Subcutaneous abdominal adipose tissue (tissue), 5 donors: ENCODE results near the gene SPRTN.

Experiments used
- H3K27ac ChIP-seq: one replicate; pipeline ENCODE4 v1.7.0; 2013; ENCODE audit warnings: low read depth, mild to moderate bottlenecking, inconsistent platforms, low read length, moderate library complexity
- H3K27me3 ChIP-seq, 5 donors: one replicate each; pipeline ENCODE4 v1.7.0; 2013; ENCODE audit warnings: low read length in 5 of 5, inconsistent platforms in 1 of 5; ENCODE audit not compliant: control insufficient read depth in 5 of 5, insufficient read depth in 4 of 5
- H3K36me3 ChIP-seq, 5 donors: one replicate each; pipeline ENCODE4 v1.7.0; 2013; ENCODE audit warnings: low read length in 5 of 5; ENCODE audit not compliant: control insufficient read depth in 5 of 5, insufficient read depth in 5 of 5
- H3K4me1 ChIP-seq, 5 donors: one replicate each; pipeline ENCODE4 v1.7.0; 2013; ENCODE audit warnings: low read length in 5 of 5, mild to moderate bottlenecking in 3 of 5, moderate library complexity in 1 of 5; ENCODE audit not compliant: control insufficient read depth in 5 of 5, insufficient read depth in 5 of 5
- H3K4me3 ChIP-seq, 5 donors: one replicate each; pipeline ENCODE4 v1.7.0; 2013; ENCODE audit warnings: low read length in 5 of 5, low read depth in 1 of 5
- H3K9ac ChIP-seq, 5 donors: one replicate each; pipeline ENCODE4 v1.7.0; 2013; ENCODE audit warnings: low read length in 5 of 5, mild to moderate bottlenecking in 4 of 5, moderate library complexity in 3 of 5
- H3K9me3 ChIP-seq, 5 donors: one replicate each; pipeline ENCODE4 v1.7.0; 2013; ENCODE audit warnings: low read length in 5 of 5; ENCODE audit not compliant: control insufficient read depth in 5 of 5
- donor health status: healthy.
- donor health status: healthy.
- donor health status: healthy.
- donor health status: healthy.
- donor health status: healthy.

SPRTN gene

DNA sequence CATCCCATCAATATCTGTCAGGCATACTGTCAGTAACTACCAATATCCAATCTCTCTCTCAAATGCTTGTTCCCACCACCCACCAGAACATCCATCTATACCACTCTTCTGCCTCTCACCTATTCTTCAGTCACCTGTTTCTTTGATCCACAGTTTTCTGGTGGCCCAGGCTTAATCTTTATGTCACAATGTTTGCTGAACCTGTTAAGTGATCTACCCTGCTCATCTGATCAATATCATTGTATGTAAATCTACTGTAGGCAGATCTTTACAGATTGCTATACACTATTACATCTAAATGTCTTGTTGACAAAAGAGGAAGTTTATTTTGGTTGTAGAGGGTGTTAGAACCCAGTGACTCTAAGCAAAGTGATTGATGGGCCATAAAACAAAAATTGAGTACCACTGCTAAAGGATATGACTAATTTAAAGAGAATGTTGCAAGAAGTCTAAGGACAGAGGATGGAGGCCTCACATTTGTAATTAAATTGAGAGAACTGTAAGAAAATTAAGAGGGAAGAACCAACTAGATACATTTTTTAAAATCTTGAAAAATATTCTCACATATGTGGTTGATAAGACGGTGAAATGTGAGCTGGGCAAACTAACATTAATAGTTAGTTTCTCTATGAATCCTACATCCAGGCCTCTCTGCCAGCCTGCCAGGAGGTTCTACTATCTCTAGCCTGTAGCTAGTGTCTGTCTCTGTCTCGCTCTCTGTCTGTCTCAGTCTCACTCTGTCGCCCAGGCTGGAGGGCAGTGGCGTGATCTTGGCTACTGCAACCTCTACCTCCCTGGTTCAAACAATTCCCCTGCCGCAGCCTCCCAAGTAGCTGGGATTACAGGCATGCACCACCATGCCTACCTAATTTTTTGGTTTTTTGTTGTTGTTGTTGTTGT lies 49.9 kb downstream of the SPRTN start:
- Histone ChIP-seq H3K4me1 (peaks cover 0 to 6% (median 1%) of the 10 kb centered on the region in 5 donors), H3K9ac (no peak overlapping the region), H3K9me3 (no peaks in the 10 kb centered on the region), H3K36me3 (no peaks in the 10 kb centered on the region), H3K27ac (no peak overlapping the region), H3K27me3 (no peaks in the 10 kb centered on the region), H3K4me3 (no peak overlapping the region)

DNA sequence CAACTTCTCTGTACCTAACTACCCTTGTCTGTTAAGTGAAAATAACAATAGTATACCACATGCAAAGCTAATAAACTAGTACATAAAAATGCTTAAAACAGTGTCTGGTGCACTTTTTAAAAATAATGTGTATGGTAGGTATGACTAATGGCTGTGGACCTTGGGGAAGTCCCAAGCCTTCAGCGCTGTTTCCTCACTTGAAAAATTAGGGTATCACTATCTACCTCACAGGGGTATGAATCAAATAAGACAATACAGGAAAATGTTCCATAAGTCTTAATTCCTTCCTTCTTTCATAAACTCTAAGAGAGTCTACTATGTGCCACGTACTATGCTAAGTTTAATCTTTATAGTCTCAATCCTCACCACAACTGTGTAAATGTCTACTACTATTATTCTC lies 52.0 kb downstream of the SPRTN start:
- Histone ChIP-seq H3K27me3 (no peaks in the 10 kb centered on the region), H3K9ac (no peak overlapping the region)

DNA sequence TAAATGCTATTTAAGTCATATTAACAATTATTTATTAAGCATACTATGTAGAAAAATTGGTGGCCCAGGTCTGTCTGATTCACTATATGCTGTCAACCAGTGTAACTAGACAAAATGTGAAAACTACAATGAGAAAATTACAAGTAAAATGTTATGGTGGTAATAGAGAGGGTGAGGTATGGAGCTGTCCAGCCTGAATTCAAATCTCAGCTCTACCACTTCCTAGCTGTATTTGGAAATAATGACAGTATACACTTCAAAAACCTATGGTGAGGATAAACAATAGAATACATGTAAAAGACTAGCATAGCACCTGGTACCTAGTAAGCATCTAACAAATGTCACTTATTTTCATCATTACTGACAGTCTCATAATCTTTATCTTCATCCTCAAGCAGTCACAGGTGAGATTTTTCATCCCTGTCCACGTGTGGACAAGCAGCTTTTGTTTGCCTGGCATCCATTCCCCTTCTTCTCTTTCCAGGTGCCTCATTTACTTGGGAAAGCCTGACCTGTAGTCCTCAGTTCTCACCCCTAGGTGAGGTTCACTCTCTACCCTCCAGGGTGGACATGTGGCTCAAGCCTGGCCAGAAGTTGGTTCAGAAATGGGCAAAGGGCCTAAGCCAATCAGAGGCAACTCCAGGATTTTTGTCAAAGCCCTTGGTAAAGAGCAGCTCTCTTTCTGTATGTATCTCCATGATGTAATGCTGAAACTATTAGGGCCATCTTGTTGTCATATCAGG lies 54.5 kb downstream of the SPRTN start:
- no peak overlapping the region for H3K9ac ChIP-seq
- H3K4me3 ChIP-seq, result no peak overlapping the region
- no peaks in the 10 kb centered on the region for H3K9me3 ChIP-seq
- H3K27ac ChIP-seq, result no peak overlapping the region
- peaks cover 0 to 22% (median 16%) of the 10 kb centered on the region in 5 donors for H3K4me1 ChIP-seq
- no peaks in the 10 kb centered on the region for H3K36me3 ChIP-seq
- no peaks in the 10 kb centered on the region for H3K27me3 ChIP-seq

More for the DNA sequence above, 52.0 kb downstream of the SPRTN start:
- Histone ChIP-seq H3K27ac (no peak overlapping the region), H3K4me3 (no peak overlapping the region), H3K9me3 (no peaks in the 10 kb centered on the region), H3K4me1 (peaks cover 0 to 6% (median 4%) of the 10 kb centered on the region in 5 donors), H3K36me3 (no peaks in the 10 kb centered on the region)

DNA sequence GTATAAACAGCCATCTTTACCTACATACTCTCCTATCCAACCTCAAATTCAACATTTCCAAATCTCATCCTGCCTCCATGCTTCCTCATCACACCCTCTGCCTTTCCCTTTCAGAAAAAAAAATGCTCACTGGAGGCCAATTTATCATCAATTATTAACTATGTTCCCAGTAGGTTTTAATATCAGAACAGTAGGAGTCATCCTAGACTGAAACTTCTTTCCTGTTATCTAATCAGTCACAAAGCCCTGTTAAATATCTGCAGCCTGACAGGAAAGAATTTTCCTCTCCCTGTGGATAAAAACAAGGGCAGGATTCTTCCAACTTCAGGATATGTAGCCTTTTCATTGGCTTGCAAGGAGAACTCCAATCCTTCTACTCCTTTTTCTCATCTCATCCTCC lies 55.6 kb downstream of the SPRTN start:
- Histone ChIP-seq H3K9ac (no peak overlapping the region), H3K4me3 (no peak overlapping the region), H3K36me3 (no peaks in the 10 kb centered on the region), H3K9me3 (no peaks in the 10 kb centered on the region), H3K4me1 (peaks cover 0 to 28% (median 23%) of the 10 kb centered on the region in 5 donors), H3K27me3 (no peaks in the 10 kb centered on the region), H3K27ac (no peak overlapping the region)

DNA sequence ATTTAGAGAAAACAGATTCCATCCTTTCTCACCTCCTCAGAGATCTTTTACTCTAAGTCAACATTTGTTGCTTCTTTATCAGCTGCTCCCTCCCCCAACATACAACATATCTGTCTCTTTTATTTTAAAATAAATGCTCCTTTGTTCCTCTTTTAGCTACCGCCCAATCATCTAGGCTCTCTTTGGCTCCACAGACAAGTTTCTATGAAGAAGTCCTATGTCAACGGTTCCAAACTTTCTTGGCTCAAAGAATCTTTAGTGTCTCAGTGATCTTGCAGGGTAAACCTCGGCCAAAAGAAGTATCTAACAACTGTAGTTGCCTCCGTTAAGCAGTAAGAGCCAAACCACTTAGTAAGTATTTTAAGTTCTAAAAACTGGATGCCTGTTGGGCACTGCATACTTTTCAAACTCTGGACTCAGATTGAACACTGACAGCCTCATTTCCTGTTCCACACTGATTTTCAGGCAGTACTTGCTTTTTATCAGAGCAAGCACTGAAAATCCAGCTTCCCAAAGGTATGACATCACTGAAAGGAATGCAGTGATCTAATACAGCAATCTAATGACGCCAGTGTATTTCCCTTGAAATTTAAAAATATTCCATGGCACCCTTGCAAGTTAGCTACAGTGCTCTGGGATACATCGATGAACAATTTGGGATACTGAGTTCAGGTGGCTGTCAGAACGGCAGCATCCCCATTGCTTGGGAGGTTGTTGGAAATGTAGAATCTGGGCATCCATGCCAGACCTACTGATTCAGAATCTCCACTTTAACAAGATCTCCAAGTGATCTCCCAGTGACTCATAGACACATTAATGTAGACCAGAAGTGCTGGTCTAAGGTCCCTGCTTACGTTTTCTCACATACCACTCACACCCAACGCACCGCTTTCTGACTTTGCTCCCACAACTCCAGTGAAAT lies 57.2 kb downstream of the SPRTN start:
- no peaks in the 10 kb centered on the region for H3K27me3 ChIP-seq
- H3K9me3 ChIP-seq, result no peaks in the 10 kb centered on the region
- H3K4me3 ChIP-seq, result peak overlapping the region in 2 of 5 donors; percentile 12 to 38
- H3K4me1 ChIP-seq, result peaks cover 0 to 28% (median 23%) of the 10 kb centered on the region in 5 donors
- no peaks in the 10 kb centered on the region for H3K36me3 ChIP-seq
- peak overlapping the region in 3 of 5 donors; percentile 19 to 39 (median 36) for H3K9ac ChIP-seq
- H3K27ac ChIP-seq, result peak overlapping the region; percentile 73

DNA sequence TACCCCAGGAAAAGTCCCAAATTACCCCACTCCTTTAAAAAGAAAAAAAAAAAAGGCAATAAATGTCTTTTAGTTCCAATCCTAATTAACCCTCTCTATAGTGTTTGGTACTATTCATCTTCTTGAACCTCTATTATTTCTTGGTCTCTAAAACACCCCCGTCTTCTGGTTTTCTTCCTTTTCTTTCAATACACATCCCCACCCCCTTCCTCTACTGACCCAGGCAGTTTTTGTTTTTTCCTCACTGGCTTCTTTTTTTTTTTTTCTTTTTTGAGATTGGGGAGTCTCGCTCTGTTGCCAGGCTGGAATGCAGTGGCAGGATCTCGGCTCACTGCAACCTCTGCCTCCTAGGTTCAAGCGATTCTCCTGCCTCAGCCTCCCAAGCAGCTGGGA lies 57.9 kb downstream of the SPRTN start:
- Histone ChIP-seq H3K27ac (peak overlapping the region; percentile 73), H3K27me3 (no peaks in the 10 kb centered on the region), H3K4me1 (peaks cover 0 to 28% (median 23%) of the 10 kb centered on the region in 5 donors), H3K9ac (no peak overlapping the region), H3K36me3 (no peaks in the 10 kb centered on the region), H3K9me3 (no peaks in the 10 kb centered on the region), H3K4me3 (no peak overlapping the region)

DNA sequence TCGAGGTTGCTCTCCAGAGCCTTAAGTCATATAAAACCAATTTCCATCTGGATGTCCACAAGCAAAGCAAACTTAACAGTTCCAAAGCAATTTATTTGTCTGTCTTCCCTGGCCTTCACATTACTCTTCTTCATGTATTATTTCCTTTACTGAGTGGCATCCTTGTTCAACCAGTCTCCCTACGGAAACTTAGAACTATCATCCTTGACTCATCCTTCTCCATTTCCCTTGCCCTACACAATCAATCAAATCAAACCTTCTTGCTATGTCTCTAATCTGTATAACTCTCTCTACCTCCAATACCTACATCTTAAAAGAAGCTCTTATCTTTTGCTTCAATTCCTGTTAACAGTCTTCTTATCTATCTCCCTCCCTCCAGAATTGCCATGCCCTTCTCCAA lies 58.5 kb downstream of the SPRTN start:
- Histone ChIP-seq H3K4me1 (peaks cover 0 to 28% (median 23%) of the 10 kb centered on the region in 5 donors), H3K4me3 (no peak overlapping the region), H3K9me3 (no peaks in the 10 kb centered on the region), H3K27ac (no peak overlapping the region), H3K9ac (no peak overlapping the region), H3K27me3 (no peaks in the 10 kb centered on the region), H3K36me3 (no peaks in the 10 kb centered on the region)

DNA sequence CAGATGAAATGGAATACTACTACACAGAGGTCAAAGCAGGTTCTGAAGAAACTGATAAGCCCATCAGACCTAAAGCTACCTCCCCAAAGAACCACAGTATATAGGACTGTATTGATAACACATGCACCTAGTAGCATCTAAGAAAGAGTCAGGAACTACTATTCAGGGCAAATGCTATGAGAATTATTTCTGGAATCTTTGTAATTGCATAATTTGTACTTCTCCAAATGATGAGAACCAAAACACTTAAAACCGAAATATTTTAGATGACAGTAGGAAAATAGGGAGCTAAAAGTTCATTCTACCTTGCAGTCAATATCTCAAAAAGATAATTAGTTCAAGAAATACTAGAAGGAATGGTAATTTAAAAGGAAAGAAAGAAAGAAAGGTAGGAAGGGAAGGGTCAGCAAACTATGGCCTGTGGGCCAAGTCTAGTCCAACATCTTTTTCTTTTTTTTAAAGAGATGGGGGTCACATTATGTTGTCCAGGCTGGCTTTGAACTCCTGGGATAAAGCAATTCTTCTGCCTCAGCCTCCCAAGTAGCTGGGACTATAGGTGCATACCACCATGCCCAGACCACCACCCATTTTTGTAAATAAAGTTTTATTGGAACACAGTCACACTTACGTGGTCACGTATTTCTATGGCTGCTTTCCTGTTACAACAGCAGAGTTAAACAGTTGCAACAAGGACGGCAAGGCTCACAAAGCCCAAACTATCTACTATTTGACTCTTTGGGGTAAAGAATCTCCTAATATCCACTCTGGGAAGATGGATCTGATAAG lies 60.0 kb downstream of the SPRTN start:
- no peaks in the 10 kb centered on the region for H3K27me3 ChIP-seq
- no peaks in the 10 kb centered on the region for H3K9me3 ChIP-seq
- H3K27ac ChIP-seq, result no peak overlapping the region
- peaks cover 0 to 28% (median 23%) of the 10 kb centered on the region in 5 donors for H3K4me1 ChIP-seq
- no peak overlapping the region for H3K4me3 ChIP-seq
- H3K36me3 ChIP-seq, result no peaks in the 10 kb centered on the region
- H3K9ac ChIP-seq, result no peak overlapping the region

DNA sequence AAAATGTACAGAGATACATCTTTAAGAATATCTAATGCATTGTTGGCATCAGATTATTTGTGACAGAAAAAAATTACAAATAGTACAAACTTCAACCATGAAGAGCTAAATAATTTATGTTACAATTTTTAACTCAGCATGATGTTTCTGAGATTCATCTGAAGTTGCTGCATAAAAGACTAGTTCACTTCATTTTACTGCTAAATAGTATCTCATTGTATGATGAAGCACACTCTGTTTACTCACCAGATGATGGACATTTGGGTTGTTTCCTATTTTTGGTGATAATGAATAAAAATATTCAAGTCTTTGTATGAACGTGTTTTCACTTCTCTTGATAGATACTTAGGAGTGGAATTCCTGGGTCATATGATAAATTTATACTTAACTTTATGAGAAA lies 63.4 kb downstream of the SPRTN start:
- H3K27ac ChIP-seq, result no peak overlapping the region
- H3K4me3 ChIP-seq, result no peak overlapping the region
- H3K27me3 ChIP-seq, result no peaks in the 10 kb centered on the region
- no peak overlapping the region for H3K9ac ChIP-seq
- H3K36me3 ChIP-seq, result no peaks in the 10 kb centered on the region
- peaks cover 0 to 21% (median 16%) of the 10 kb centered on the region in 5 donors for H3K4me1 ChIP-seq
- H3K9me3 ChIP-seq, result no peaks in the 10 kb centered on the region
